ENCODE measurements around the gene SPHK1. TPM values are rescaled to one million over a fixed set of nuclear protein-coding genes. Genes with fewer than 3 reads are reported as not detected.
A peak's percentile ranks its signal among the peaks of the same experiment; 100 is the strongest.

Gene SPHK1
- total RNA-seq, 2 donors from 2014 or later, result 12.2 to 46.5 TPM

DNA sequence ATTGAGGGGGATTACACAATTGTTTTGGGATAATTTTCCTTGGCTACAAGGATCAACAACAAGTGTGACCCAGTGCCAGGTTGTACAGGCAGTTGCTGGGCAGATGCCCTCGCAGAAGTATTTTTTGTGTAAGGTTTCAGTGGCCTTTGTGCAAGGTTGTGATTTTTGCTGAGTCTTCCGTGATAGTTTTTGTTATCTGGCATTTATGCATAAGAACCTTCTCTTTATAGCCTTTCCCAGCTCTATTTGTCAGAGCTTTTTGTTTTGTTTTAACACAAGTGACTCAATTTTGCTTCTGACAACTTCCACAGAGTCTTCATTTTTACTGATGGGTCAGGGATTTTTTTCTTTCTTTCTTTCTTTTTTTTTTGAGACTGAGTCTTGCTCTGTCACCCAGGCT is 23.9 kb upstream of the SPHK1 start:
- no peak for TF ChIP-seq POLR2A (IDR thresholded peaks at IDR 0.05)
- TF ChIP-seq, protein P1, sequence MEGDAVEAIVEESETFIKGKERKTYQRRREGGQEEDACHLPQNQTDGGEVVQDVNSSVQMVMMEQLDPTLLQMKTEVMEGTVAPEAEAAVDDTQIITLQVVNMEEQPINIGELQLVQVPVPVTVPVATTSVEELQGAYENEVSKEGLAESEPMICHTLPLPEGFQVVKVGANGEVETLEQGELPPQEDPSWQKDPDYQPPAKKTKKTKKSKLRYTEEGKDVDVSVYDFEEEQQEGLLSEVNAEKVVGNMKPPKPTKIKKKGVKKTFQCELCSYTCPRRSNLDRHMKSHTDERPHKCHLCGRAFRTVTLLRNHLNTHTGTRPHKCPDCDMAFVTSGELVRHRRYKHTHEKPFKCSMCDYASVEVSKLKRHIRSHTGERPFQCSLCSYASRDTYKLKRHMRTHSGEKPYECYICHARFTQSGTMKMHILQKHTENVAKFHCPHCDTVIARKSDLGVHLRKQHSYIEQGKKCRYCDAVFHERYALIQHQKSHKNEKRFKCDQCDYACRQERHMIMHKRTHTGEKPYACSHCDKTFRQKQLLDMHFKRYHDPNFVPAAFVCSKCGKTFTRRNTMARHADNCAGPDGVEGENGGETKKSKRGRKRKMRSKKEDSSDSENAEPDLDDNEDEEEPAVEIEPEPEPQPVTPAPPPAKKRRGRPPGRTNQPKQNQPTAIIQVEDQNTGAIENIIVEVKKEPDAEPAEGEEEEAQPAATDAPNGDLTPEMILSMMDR (IDR thresholded peaks at IDR 0.05), result no peak
- no peak overlapping the region for H3K27ac ChIP-seq
- intact Hi-C loops (cut with DNase I), result no loop called here
- WGBS, 2 donors, result 70 to 75% methylated on average over 2 of the region's 2 CpGs
- no peaks in the 10 kb centered on the region for H3K27me3 ChIP-seq
- H3K4me1 ChIP-seq, result peaks cover 3% of the 10 kb centered on the region
- ATAC-seq, result no peak
- H3K4me3 ChIP-seq, result no peak overlapping the region
- H3K36me3 ChIP-seq (replicated peaks in 1 of 2; ENCODE audit: insufficient read depth in 1 of 2, low read depth in 2 of 2), result no peaks in the 10 kb centered on the region
- no peaks in the 10 kb centered on the region for H3K9me3 ChIP-seq
- DNase-seq, result no peak

DNA sequence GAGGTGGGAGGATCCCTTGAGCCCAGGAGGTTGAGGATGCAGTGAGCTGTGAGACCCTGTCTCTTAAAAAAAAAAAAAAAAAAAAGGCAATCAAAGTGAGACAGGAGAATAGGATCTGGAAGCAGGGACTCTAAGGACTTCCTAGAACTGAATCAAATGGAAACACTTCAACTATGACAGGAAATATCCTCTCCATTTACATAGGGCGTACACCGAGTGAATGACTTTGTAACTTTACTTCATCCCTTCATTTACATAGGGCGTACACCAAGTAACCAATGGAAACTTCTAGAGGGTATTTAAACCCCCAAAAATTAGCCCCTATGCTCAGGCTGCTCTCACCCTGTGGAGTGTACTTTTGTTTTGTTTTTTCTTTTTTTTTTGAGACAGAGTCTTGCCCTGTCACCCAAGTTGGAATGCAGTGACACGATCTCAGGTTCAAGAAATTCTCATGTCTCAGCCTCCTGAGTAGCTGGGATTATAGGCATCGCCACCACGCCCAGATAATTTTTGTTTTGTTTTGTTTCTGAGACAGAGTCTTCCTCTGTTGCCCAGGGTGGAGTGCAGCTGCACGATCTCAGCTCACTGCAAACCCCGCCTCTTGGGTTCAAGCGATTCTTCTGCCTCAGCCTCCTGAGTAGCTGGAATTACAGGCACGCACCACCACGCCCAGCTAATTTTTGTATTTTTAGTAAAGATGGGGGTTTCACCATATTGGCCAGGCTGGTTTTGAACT is 21.1 kb upstream of the SPHK1 start:
- Histone ChIP-seq H3K36me3 (replicated peaks in 1 of 2; ENCODE audit: insufficient read depth in 1 of 2, low read depth in 2 of 2) (no peaks in the 10 kb centered on the region), H3K27ac (no peak overlapping the region), H3K4me1 (peaks cover 3% of the 10 kb centered on the region), H3K9me3 (no peaks in the 10 kb centered on the region), H3K4me3 (no peak overlapping the region), H3K27me3 (no peaks in the 10 kb centered on the region)
- TF ChIP-seq, protein P1 (IDR thresholded peaks at IDR 0.05), result no peak
- no peak for TF ChIP-seq POLR2A (IDR thresholded peaks at IDR 0.05)
- DNase-seq, result no peak
- 81 to 88% methylated on average over 11 of the region's 11 CpGs for WGBS, 2 donors
- intact Hi-C loops (cut with DNase I), result no loop called here
- no peak for ATAC-seq

DNA sequence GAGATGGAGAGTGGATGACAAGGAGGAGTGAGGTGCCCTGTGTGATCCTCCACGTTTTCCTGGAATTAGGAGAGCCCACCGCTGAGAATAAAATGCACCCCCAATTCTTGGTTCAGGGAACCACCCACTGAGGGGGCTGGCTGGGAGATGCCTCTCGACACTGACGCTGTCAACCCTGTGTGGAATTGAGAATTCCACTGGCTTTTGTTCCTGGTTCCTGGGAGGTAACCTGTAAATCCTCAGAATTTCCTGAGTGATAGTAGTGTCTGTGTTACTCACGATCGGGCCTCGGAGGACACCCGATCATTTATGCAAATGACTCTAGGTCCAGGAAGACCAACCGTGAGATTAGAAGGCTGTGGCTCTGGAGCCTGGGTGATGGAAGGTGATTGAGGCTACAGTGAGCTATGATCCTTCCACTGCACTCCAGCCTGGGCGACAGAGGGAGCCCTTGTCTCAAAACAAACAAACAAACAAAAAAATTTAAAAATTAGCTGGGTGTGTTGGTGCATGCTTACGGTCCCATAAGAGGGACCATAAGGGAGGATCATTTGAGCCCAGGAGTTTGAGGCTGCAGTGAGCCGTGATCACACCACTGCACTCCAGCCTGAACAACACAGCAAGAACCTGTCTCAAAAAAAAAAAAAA is 19.0 kb upstream of the SPHK1 start:
- peak in 1 of 4 donors; percentile 26 for DNase-seq
- no peaks in the 10 kb centered on the region for H3K36me3 ChIP-seq (replicated peaks in 1 of 2; ENCODE audit: insufficient read depth in 1 of 2, low read depth in 2 of 2)
- H3K9me3 ChIP-seq, result no peaks in the 10 kb centered on the region
- no peak for ATAC-seq
- intact Hi-C loops (cut with DNase I), result no loop called here
- H3K4me1 ChIP-seq, result peaks cover 9% of the 10 kb centered on the region
- H3K4me3 ChIP-seq, result no peak overlapping the region
- H3K27me3 ChIP-seq, result no peaks in the 10 kb centered on the region
- TF ChIP-seq, protein P1 (IDR thresholded peaks at IDR 0.05), result peak in 3 of 7 experiments; percentile 14 to 27 (median 23)
- TF ChIP-seq POLR2A (IDR thresholded peaks at IDR 0.05), result no peak
- no peak overlapping the region for H3K27ac ChIP-seq
- 47 to 67% methylated on average over 7 to 12 of the region's 12 CpGs for WGBS, 2 donors

DNA sequence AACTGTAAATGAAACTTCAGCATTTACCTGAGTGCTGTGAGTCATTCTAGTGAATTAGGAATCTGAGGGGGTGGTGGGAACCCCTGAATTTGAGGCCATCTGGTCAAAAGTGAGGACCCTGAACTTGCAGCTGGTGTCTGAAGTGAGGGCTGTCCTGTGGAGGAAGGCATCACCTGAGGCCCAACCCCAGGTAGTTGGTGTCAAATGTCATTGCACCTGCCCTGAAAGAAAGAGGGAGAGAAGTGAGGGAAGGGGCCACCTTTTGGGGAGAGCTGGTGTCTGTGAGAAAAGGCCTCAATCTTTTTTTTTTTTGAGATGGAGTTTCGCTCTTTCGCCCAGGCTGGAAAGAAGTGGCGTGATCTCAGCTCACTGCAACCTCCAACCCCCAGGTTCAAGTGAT is 18.2 kb upstream of the SPHK1 start:
- TF ChIP-seq, protein P1 (IDR thresholded peaks at IDR 0.05), result no peak
- no peak for TF ChIP-seq POLR2A (IDR thresholded peaks at IDR 0.05)

More for the DNA sequence above, 18.2 kb upstream of the SPHK1 start:
- H3K4me1 ChIP-seq, result peaks cover 17% of the 10 kb centered on the region
- DNase-seq (no peak), ATAC-seq (no peak)
- no peaks in the 10 kb centered on the region for H3K9me3 ChIP-seq
- 81 to 83% methylated on average over 3 of the region's 3 CpGs for WGBS, 2 donors
- no peaks in the 10 kb centered on the region for H3K27me3 ChIP-seq
- H3K4me3 ChIP-seq, result no peak overlapping the region
- H3K36me3 ChIP-seq (replicated peaks in 1 of 2; ENCODE audit: insufficient read depth in 1 of 2, low read depth in 2 of 2), result no peaks in the 10 kb centered on the region
- intact Hi-C loops (cut with DNase I), result no loop called here
- H3K27ac ChIP-seq, result no peak overlapping the region

Measured in body of pancreas (tissue), 4 donors.